Parathyroid adenoma (tissue), 2 donors: ENCODE results near the gene GNA15.
"Not testable (repeated sequence)": the region's sequence is repeated elsewhere in the genome, so short reads cannot be mapped to it uniquely, and the experiment has no call there.

ENCODE experiments used
- H2AFZ ChIP-seq: fragments of 300-600 bp; sonication (generic); one replicate; pipeline ENCODE4 v1.7.0; 2017; ENCODE audit warnings: antibody characterized with exemption, mild to moderate bottlenecking
- H3K27ac ChIP-seq: fragments of 300-600 bp; sonication (generic); one replicate; pipeline ENCODE4 v1.7.0; 2017
- H3K27me3 ChIP-seq: fragments of 300-600 bp; sonication (generic); one replicate; pipeline ENCODE4 v1.7.0; 2017; ENCODE audit warnings: low read length; ENCODE audit not compliant: control insufficient read depth, insufficient read depth
- H3K36me3 ChIP-seq: fragments of 300-600 bp; sonication (generic); one replicate; pipeline ENCODE4 v1.7.0; 2017; ENCODE audit warnings: low read length; ENCODE audit not compliant: control insufficient read depth, insufficient read depth
- H3K4me1 ChIP-seq: fragments of 300-600 bp; sonication (generic); one replicate; pipeline ENCODE4 v1.7.0; 2017; ENCODE audit warnings: control low read depth
- H3K4me2 ChIP-seq: fragments of 300-600 bp; sonication (generic); one replicate; pipeline ENCODE4 v1.7.0; 2017; ENCODE audit warnings: low read length
- H3K4me3 ChIP-seq: fragments of 300-600 bp; sonication (generic); one replicate; pipeline ENCODE4 v1.7.0; 2017; ENCODE audit warnings: low read depth, low read length
- H3K79me2 ChIP-seq: fragments of 300-600 bp; sonication (generic); one replicate; pipeline ENCODE4 v1.7.0; 2017; ENCODE audit warnings: control low read depth
- H3K9ac ChIP-seq: fragments of 300-600 bp; sonication (generic); one replicate; pipeline ENCODE4 v1.7.0; 2017; ENCODE audit warnings: mild to moderate bottlenecking
- H3K9me3 ChIP-seq: fragments of 300-600 bp; sonication (generic); one replicate; pipeline ENCODE4 v1.7.0; 2017; ENCODE audit warnings: low read length; ENCODE audit not compliant: control insufficient read depth
- CTCF ChIP-seq: fragments of 300-600 bp; sonication (generic); IDR thresholded peaks from one replicate; pipeline ENCODE4 v1.7.0; 2017; ENCODE audit warnings: antibody characterized with exemption, mild to moderate bottlenecking
- donor health status: primary hyperparathyroidism.

GNA15 gene

GRCh38 chr19:3151563-3152418 is 16.0 kb downstream of the GNA15 start:
- H3K79me2 ChIP-seq, result no peaks in the 10 kb centered on the region
- no peak for TF ChIP-seq CTCF
- H3K4me1 ChIP-seq, result peaks cover 7% of the 10 kb centered on the region
- H3K9me3 ChIP-seq, result no peaks in the 10 kb centered on the region
- H3K27me3 ChIP-seq, result no peaks in the 10 kb centered on the region
- H3K36me3 ChIP-seq, result no peaks in the 10 kb centered on the region
- H2AFZ ChIP-seq, result no peak overlapping the region
- H3K4me3 ChIP-seq, result no peak overlapping the region
- no peak overlapping the region for H3K9ac ChIP-seq
- H3K4me2 ChIP-seq, result no peak overlapping the region
- H3K27ac ChIP-seq, result no peak overlapping the region

GRCh38 chr19:3152419-3152780 is 16.6 kb downstream of the GNA15 start:
- no peak for TF ChIP-seq CTCF
- H3K4me2 ChIP-seq, result no peak overlapping the region
- no peaks in the 10 kb centered on the region for H3K9me3 ChIP-seq
- no peak overlapping the region for H2AFZ ChIP-seq
- H3K4me1 ChIP-seq, result peaks cover 7% of the 10 kb centered on the region
- H3K36me3 ChIP-seq, result no peaks in the 10 kb centered on the region
- no peak overlapping the region for H3K27ac ChIP-seq
- H3K9ac ChIP-seq, result no peak overlapping the region
- H3K27me3 ChIP-seq, result no peaks in the 10 kb centered on the region
- no peak overlapping the region for H3K4me3 ChIP-seq
- H3K79me2 ChIP-seq, result no peaks in the 10 kb centered on the region

GRCh38 chr19:3153286-3154230 is 17.7 kb downstream of the GNA15 start:
- no peaks in the 10 kb centered on the region for H3K79me2 ChIP-seq
- H3K4me3 ChIP-seq, result no peak overlapping the region
- no peak overlapping the region for H3K27ac ChIP-seq
- no peak for TF ChIP-seq CTCF
- H3K4me2 ChIP-seq, result no peak overlapping the region
- H2AFZ ChIP-seq, result no peak overlapping the region
- no peak overlapping the region for H3K9ac ChIP-seq
- no peaks in the 10 kb centered on the region for H3K9me3 ChIP-seq
- H3K4me1 ChIP-seq, result peaks cover 7% of the 10 kb centered on the region
- no peaks in the 10 kb centered on the region for H3K27me3 ChIP-seq
- no peaks in the 10 kb centered on the region for H3K36me3 ChIP-seq

GRCh38 chr19:3154447-3154846 is 18.6 kb downstream of the GNA15 start:
- H3K36me3 ChIP-seq, H3K4me3 ChIP-seq, H2AFZ ChIP-seq, H3K4me1 ChIP-seq, H3K9ac ChIP-seq, H3K9me3 ChIP-seq, H3K27me3 ChIP-seq, H3K79me2 ChIP-seq, H3K4me2 ChIP-seq: not testable (repeated sequence)
- H3K27ac ChIP-seq, result peak overlapping the region; percentile 39

- H3K4me3 ChIP-seq, result no peak overlapping the region
- H3K79me2 ChIP-seq, result no peaks in the 10 kb centered on the region
- peak overlapping the region; percentile 39 for H3K27ac ChIP-seq
- no peaks in the 10 kb centered on the region for H3K9me3 ChIP-seq
- no peaks in the 10 kb centered on the region for H3K27me3 ChIP-seq
- no peak for TF ChIP-seq CTCF
- H2AFZ ChIP-seq, result peak overlapping the region; percentile 58
- no peaks in the 10 kb centered on the region for H3K36me3 ChIP-seq
- H3K4me1 ChIP-seq, result peaks cover 7% of the 10 kb centered on the region
- H3K4me2 ChIP-seq, result no peak overlapping the region
- no peak overlapping the region for H3K9ac ChIP-seq
These were observed 19.3 kb downstream of the GNA15 start for GRCh38 chr19:3154957-3155736.
